SK-N-MC (cell line): ENCODE results near the gene TDRD1.

Experiments used
- EZH2 ChIP-seq: fragments of 200-600 bp; sonication (generic); IDR thresholded peaks from one replicate; pipeline ENCODE4 v1.6.1; 2017; ENCODE audit warnings: antibody characterized with exemption
- FOXP2 ChIP-seq: optimal IDR thresholded peaks from 2 replicates; pipeline ENCODE3; 2011; ENCODE audit warnings: mild to moderate bottlenecking, moderate library complexity; ENCODE audit not compliant: insufficient read depth; ENCODE audit errors: extremely low read length, control extremely low read depth
- POLR2AphosphoS5 ChIP-seq: IDR thresholded peaks from 2 replicates; pipeline ENCODE4 v1.6.1; 2012; ENCODE audit warnings: mild to moderate bottlenecking, low read depth, low read length, borderline replicate concordance

DNA sequence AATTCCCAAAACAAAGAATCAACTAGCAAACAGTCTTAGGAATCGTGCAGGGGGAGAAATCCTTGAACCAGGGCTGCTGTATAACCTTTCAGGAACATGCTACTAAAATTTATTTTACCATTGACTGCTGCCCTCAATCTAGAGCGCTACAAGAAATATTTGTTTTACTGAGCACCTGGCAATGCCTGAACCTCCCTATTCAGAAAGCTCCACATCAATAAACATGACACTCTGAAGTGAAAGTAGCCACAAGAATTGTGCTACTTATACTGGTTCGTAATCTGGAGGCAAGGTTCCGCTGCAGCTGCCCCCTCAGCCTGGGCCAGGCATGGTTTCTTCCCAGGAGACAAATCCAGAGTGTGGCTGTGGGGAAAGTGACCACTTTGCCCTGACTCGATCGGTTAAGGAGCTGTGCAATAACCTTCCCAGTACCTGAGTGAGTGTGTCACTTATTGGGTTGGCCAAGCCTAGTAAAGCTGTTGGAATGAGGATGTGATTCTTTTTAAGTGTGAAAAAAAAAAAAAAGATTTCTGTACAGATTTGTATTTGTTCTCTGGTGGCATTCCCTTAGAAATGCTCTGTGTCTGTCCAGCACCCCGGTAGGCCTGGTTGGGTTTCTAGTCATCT is 67.6 kb downstream of the TDRD1 start:
- TF ChIP-seq EZH2 (no peak), FOXP2 (no peak), POLR2AphosphoS5 (no peak)
